Loucy (cell line): Measurements from ENCODE around the gene CD14.

Source experiments
- H2AFZ ChIP-seq: fragments of 200-600 bp; sonication (generic); 2 replicates; pipeline ENCODE4 v1.6.0; 2016; ENCODE audit warnings: antibody characterized with exemption, mild to moderate bottlenecking, low read length, moderate library complexity
- H3F3A ChIP-seq: fragments of 200-600 bp; 2 replicates; pipeline ENCODE4 v1.6.0; 2016; ENCODE audit warnings: antibody characterized with exemption, low read depth, mild to moderate bottlenecking
- H3K27me3 ChIP-seq: fragments of 200-600 bp; sonication (generic); 2 replicates; pipeline ENCODE4 v1.6.1; 2014; ENCODE audit warnings: low read length, mild to moderate bottlenecking; ENCODE audit not compliant: insufficient read depth, poor library complexity, severe bottlenecking
- H3K36me3 ChIP-seq: fragments of 200-600 bp; sonication (generic); 2 replicates; pipeline ENCODE4 v1.6.1; 2016; ENCODE audit warnings: low read length; ENCODE audit not compliant: insufficient read depth
- H3K4me1 ChIP-seq: fragments of 200-600 bp; sonication (generic); 2 replicates; pipeline ENCODE4 v1.5.1; 2014; ENCODE audit warnings: low read length, mild to moderate bottlenecking; ENCODE audit not compliant: insufficient read depth, poor library complexity, severe bottlenecking
- H3K4me2 ChIP-seq: fragments of 200-600 bp; sonication (generic); 2 replicates; pipeline ENCODE4 v1.6.0; 2014; ENCODE audit warnings: antibody characterized with exemption, low read length, low read depth, mild to moderate bottlenecking; ENCODE audit not compliant: poor library complexity, severe bottlenecking
- H3K4me3 ChIP-seq: fragments of 200-600 bp; sonication (generic); 2 replicates; pipeline ENCODE4 v1.5.1; 2014; ENCODE audit warnings: low read length, mild to moderate bottlenecking, mixed read lengths; ENCODE audit not compliant: poor library complexity, severe bottlenecking
- H3K79me2 ChIP-seq: fragments of 200-600 bp; sonication (generic); 2 replicates; pipeline ENCODE4 v1.6.1; 2014; ENCODE audit warnings: low read length; ENCODE audit not compliant: insufficient read depth
- H3K9ac ChIP-seq: fragments of 200-600 bp; sonication (generic); 2 replicates; pipeline ENCODE4 v1.6.0; 2014; ENCODE audit warnings: mild to moderate bottlenecking, low read depth, low read length, moderate library complexity; ENCODE audit not compliant: poor library complexity, severe bottlenecking
- H3K9me2 ChIP-seq: fragments of 200-600 bp; sonication (generic); replicated peaks from 2 replicates; pipeline ENCODE4 v1.6.1; 2016; ENCODE audit warnings: low read depth, low read length, mixed read lengths
- H3K9me3 ChIP-seq: fragments of 200-600 bp; sonication (generic); 2 replicates; pipeline ENCODE4 v1.6.1; 2014; ENCODE audit warnings: mild to moderate bottlenecking, antibody characterized with exemption, low read length, low read depth; ENCODE audit not compliant: insufficient read depth
- H4K20me1 ChIP-seq: fragments of 200-600 bp; sonication (generic); 2 replicates; pipeline ENCODE4 v1.6.0; 2014; ENCODE audit warnings: antibody characterized with exemption, low read length, mild to moderate bottlenecking; ENCODE audit not compliant: insufficient read depth, poor library complexity, severe bottlenecking
- CTCF ChIP-seq: fragments of 200-600 bp; sonication (generic); conservative IDR thresholded peaks from 2 replicates; pipeline ENCODE4 v1.5.1; 2014; ENCODE audit warnings: mild to moderate bottlenecking, antibody characterized with exemption, low read length
- EZH2phosphoT487 ChIP-seq: fragments of 200-600 bp; IDR thresholded peaks from 2 replicates; pipeline ENCODE4 v1.6.1; 2018; ENCODE audit warnings: antibody characterized with exemption, mild to moderate bottlenecking, moderate library complexity, borderline replicate concordance

The CD14 gene

GRCh38 chr5:140587495-140587894 is 45.5 kb downstream of the CD14 start:
- H3K9ac ChIP-seq: no peak overlapping the region
- no peaks in the 10 kb centered on the region for H4K20me1 ChIP-seq
- TF ChIP-seq CTCF (no peak), EZH2phosphoT487 (no peak)
- no peaks in the 10 kb centered on the region for H3K36me3 ChIP-seq
- H3K9me3 ChIP-seq: no peaks in the 10 kb centered on the region
- no peaks in the 10 kb centered on the region for H3K27me3 ChIP-seq
- no peaks in the 10 kb centered on the region for H3F3A ChIP-seq
- no peak overlapping the region for H3K4me2 ChIP-seq
- H2AFZ ChIP-seq: no peak overlapping the region
- H3K79me2 ChIP-seq: no peaks in the 10 kb centered on the region
- H3K9me2 ChIP-seq: no peaks in the 10 kb centered on the region
- no peaks in the 10 kb centered on the region for H3K4me1 ChIP-seq
- H3K4me3 ChIP-seq: no peak overlapping the region
